HG02973 (cell line): ENCODE results near the gene XAB2.

Experiments used
- ATAC-seq: cut with Tn5 transposase; IDR thresholded peaks from one replicate; pipeline ENCODE4 v1.9.1; 2021; ENCODE audit warnings: moderate library complexity; ENCODE audit not compliant: unreplicated experiment

XAB2 gene

GRCh38 chr19:7612282-7613274 is 16.8 kb downstream of the XAB2 start:
- ATAC-seq = no peak

GRCh38 chr19:7611541-7612279 is 17.6 kb downstream of the XAB2 start:
- no peak for ATAC-seq

GRCh38 chr19:7610491-7611240 is 18.7 kb downstream of the XAB2 start:
- no peak for ATAC-seq

GRCh38 chr19:7607874-7608560 is 21.3 kb downstream of the XAB2 start:
- no peak for ATAC-seq

GRCh38 chr19:7607212-7607873 is 22.0 kb downstream of the XAB2 start:
- no peak for ATAC-seq

GRCh38 chr19:7606289-7606688 is 23.1 kb downstream of the XAB2 start:
- no peak for ATAC-seq

GRCh38 chr19:7605490-7606222 is 23.7 kb downstream of the XAB2 start:
- ATAC-seq = no peak

- ATAC-seq = no peak
Observed at GRCh38 chr19:7603919-7604318, 25.4 kb downstream of the XAB2 start.

GRCh38 chr19:7602935-7603497 is 26.3 kb downstream of the XAB2 start:
- no peak for ATAC-seq

GRCh38 chr19:7602240-7602934 is 27.0 kb downstream of the XAB2 start:
- ATAC-seq = no peak

GRCh38 chr19:7600721-7601120 is 28.6 kb downstream of the XAB2 start:
- ATAC-seq = no peak

GRCh38 chr19:7598180-7598579 is 31.2 kb downstream of the XAB2 start:
- ATAC-seq = no peak

GRCh38 chr19:7597689-7598088 is 31.7 kb downstream of the XAB2 start:
- no peak for ATAC-seq

- no peak for ATAC-seq
Observed at GRCh38 chr19:7596211-7596937, 33.0 kb downstream of the XAB2 start.

GRCh38 chr19:7595466-7596133 is 33.7 kb downstream of the XAB2 start, which contains the start of gene CAMSAP3:
Gene CAMSAP3 (plus strand): TSS chr19:7595863. CDS start chr19:7596003, 140 bp downstream.
- no peak for ATAC-seq

GRCh38 chr19:7590256-7590655 is 39.1 kb downstream of the XAB2 start:
- no peak for ATAC-seq

GRCh38 chr19:7589822-7590221 is 39.5 kb downstream of the XAB2 start:
- no peak for ATAC-seq
